HL-60/S4 treated with phorbol 12-myristate 13-acetate at 8.2 ng/mL for 4 days and 3 days (cell line): Measurements from ENCODE around the gene PRM1.
"Not testable (repeated sequence)": the region's sequence is repeated elsewhere in the genome, so short reads cannot be mapped to it uniquely, and the experiment has no call there.

ENCODE experiments used
- in situ Hi-C: fragments of 300-500 bp; cut with MboI; formaldehyde crosslinking; loops from 2 replicates; pipeline ENCODE4 v1.15.0; 2022; ENCODE audit warnings: low sequenced_read_pairs

PRM1 gene

GRCh38 chr16:11298143-11298900 lies 17.2 kb upstream of the PRM1 start:
- in situ Hi-C loops, result no loop called here

- in situ Hi-C loops, result no loop called here
Measured at GRCh38 chr16:11297492-11298142, 16.5 kb upstream of the PRM1 start.

GRCh38 chr16:11296706-11297491 lies 15.8 kb upstream of the PRM1 start:
- in situ Hi-C loops, result no loop called here

GRCh38 chr16:11296351-11296705 lies 15.2 kb upstream of the PRM1 start:
- in situ Hi-C loops, result no loop called here

- in situ Hi-C loops, result no loop called here
Measured at GRCh38 chr16:11295672-11296071, 14.5 kb upstream of the PRM1 start.

GRCh38 chr16:11292076-11292748 lies 11.1 kb upstream of the PRM1 start:
- in situ Hi-C loops, result no loop called here

GRCh38 chr16:11291091-11291703 lies 10.1 kb upstream of the PRM1 start:
- in situ Hi-C loops, result no loop called here

DNA sequence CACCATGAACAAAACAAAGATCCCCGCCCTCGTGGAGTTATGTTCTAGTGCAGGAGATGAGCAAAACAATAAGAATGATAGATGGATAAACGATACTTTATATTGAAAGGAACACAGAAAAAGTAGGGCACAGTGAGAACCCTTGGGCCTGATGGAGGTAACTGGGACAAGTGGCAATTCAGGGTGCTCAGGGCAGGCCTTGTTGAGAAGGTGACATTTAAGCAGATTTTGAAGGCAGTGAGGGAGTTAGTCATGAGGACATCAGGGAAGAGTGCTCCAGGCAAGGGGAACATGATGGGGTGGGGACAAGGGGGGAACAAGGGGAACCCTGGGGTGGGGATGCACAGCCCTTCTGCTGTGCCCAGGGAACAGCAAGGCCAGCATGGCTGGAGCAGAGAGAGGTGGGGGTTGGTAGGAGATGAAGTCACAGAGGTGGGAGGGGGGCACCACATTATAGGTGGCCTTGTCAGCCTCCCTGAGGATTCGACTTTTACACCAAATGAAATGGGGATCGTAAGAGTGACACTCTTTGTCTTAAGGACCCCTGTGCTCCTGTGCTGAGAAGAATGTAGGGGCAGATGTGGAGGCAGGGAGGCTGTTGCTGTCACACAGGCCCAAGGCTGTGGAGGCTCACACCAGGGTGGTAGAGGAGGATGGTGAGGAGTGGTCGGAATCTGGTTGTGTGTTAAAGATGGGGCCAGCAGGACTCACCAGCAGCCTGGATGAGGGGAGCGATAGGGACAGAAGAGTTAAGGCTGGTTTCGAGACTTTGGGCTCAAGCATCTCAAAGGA lies 9.2 kb upstream of the PRM1 start:
- in situ Hi-C loops, result no loop called here

GRCh38 chr16:11289696-11290095 lies 8.6 kb upstream of the PRM1 start:
- in situ Hi-C loops, result not testable (repeated sequence)

GRCh38 chr16:11289202-11289601 lies 8.1 kb upstream of the PRM1 start:
- in situ Hi-C loops, result no loop called here

- in situ Hi-C loops, result no loop called here
Measured at GRCh38 chr16:11285842-11286241, 4.7 kb upstream of the PRM1 start.

GRCh38 chr16:11283820-11284248 lies 2.7 kb upstream of the PRM1 start:
- in situ Hi-C loops, result no loop called here

DNA sequence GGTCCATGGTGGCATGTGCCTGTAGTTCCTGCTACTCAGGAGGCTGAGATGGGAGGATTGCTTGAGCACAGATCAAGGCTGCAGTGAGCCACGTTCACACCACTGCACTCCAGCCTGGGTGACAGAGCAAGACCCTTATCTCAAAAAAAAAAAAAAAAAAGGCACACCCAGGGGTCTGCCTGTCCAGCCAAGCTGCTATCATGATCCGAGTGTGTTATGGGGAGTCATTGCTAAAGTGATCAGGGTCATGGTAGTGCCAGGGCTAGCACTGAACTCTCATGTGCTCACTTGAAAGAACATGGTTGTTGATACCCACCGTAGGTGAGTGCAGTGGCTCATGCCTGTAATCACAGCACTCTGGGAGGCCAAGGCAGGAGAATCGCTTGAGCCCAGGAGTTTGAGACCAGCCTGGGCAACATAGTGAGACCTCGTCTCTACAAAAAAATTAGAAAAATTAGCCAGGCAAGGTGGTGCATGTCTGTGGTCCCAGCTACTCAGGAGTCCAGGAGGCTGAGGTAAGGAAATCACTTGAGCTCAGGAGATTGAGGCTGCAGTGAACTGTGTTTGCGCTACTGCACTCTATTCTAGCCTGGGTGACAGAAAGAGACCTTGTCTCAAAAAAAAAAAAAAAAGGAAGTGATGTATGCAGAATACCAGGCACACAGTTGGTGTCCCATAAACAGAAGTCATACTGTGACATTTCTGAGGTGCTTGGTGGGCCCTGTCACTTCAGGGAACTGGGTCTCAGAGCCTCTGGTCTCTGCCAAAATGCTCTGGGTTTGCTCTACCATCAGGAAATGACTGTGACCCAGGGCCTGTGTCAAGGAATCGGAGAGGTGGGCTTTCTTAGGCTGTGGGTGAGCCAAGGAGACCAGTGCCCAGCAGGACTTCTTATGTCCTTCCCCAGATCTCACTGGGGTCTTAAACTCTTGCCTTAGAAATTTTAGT lies 2.2 kb downstream of the PRM1 start:
- in situ Hi-C loops, result no loop called here

- in situ Hi-C loops, result no loop called here
Measured at GRCh38 chr16:11277607-11278337, 3.4 kb downstream of the PRM1 start.

- in situ Hi-C loops, result no loop called here
Measured at GRCh38 chr16:11276896-11277593, 4.1 kb downstream of the PRM1 start.

- in situ Hi-C loops, result no loop called here
Measured at GRCh38 chr16:11276143-11276895, 4.8 kb downstream of the PRM1 start, which contains the start of gene PRM2. PRM2 (minus strand) TSS chr16:11276480; CDS start chr16:11276370, 110 bp downstream.

- in situ Hi-C loops, result loop anchor here (25.0 kb wide), 1 partner anchor 313 kb away; no protein-coding TSS in a partner anchor
Measured at GRCh38 chr16:11274964-11275363, 6.2 kb downstream of the PRM1 start.
